ENCODE results near the gene CTXND1.

The CTXND1 gene

DNA sequence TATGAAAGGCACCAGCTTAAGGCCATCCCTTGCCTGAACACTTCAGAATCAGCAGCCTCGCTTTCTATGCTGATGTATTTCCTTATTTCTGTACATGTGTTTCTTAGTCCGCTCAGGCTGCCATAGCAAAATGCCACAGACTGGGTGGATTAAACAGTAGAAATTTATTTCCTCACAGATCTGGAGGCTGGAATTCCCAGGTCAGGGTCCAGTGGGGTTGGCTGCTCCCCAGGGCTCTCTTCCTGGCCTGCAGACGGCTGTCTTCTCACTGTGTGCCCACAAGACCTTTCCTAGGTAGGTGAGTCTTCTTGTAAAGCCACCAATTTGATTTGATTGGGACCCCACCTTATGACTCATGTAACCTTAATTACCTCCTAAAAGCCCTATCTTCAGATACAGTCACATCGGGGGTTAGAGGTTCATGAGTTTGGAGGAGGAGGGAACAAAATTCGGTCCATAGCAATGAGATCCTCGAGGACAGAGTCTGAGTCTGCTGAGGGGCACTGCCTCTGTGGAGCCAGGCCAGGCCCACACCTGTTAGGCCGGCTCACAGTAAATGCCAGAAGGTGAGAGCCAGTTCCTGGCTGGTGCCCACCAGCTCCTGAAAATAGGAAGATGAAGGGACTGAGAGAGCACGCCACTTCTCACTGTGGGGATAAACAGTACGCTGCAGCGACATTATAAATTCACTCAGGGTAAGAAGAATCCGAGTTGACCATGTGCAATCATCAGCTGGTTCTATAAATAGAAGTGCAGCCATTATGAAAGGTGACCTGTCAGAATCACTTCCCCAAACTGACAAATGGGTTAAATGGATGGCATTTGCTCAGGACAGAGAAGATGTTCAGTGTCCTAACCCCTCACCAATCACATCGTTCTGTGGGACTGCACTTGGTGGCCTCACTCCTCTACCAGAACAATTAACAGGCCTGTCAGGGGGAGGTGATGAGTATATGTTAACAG lies 41.1 kb downstream of the CTXND1 start:
- no peak for DNase-seq (ENCODE audit: extremely low read depth in 1 of 2, low read depth in 1 of 2)

- DNase-seq (ENCODE audit: extremely low read depth in 1 of 2, low read depth in 1 of 2) = no peak
Observed at GRCh38 chr15:80208758-80209734, 43.0 kb downstream of the CTXND1 start.

DNA sequence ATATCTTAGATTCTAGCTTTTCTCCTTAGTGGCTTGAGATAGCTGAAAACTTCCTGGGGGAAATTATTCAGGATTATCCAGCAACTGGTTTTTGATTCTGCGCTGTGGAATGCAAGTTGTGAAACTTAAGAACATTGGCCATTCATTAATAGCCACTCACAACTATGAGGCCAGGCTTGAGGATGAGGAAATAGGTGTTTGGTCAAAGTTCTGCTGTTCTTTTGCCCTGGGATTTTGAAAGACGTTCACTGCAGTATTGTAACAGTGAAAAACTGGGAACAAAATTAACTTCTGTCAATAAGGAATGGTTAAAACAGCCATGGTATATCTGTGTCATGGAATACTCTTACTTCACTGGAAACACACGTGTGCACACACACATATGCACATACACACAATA lies 44.1 kb downstream of the CTXND1 start:
- DNase-seq (ENCODE audit: extremely low read depth in 1 of 2, low read depth in 1 of 2) = no peak

DNA sequence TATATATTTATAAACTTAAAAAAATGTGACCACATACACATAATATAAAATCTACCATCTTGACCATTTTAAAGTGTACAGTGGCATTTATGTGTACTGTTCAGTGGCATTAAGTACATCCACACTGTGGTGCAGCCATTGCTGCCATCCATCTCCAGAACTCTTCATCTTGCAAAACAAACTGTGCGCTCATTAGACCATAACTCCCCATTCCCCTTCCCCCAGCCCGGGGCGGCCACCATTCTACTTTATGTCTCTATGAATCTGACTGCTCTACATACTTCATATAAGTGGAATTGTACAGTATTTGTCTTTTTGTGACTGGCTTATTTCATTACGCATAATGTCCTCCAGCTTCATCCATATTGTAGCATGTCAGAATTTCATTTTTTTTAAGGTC lies 47.8 kb downstream of the CTXND1 start:
- DNase-seq (ENCODE audit: extremely low read depth in 1 of 2, low read depth in 1 of 2) = no peak

DNA sequence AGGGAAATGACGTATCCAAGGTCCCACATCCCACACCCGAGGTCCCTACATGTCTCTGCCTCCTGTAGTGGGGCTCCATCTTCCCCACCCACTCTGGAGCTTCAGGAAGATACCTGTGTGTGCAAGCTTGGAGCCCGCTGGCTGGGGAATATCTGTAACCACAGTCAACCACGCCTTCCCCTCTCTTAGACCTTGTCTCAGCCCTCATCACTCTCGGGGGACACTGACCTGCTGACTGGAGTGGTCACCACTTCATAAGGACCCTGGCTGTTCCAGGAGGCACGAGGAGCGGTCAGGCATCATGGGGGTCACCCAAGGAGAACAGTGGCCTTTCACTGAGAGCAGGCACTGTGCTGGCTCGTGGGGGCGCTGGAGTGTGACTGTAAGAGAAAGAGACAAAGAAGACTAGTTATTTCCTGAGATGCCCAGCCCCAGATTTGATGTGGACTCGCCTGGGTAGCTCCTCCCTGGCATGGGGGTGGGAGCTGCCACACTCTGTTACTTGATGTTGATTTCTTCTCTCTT lies 48.6 kb downstream of the CTXND1 start:
- DNase-seq (ENCODE audit: extremely low read depth in 1 of 2, low read depth in 1 of 2) = no peak

DNA sequence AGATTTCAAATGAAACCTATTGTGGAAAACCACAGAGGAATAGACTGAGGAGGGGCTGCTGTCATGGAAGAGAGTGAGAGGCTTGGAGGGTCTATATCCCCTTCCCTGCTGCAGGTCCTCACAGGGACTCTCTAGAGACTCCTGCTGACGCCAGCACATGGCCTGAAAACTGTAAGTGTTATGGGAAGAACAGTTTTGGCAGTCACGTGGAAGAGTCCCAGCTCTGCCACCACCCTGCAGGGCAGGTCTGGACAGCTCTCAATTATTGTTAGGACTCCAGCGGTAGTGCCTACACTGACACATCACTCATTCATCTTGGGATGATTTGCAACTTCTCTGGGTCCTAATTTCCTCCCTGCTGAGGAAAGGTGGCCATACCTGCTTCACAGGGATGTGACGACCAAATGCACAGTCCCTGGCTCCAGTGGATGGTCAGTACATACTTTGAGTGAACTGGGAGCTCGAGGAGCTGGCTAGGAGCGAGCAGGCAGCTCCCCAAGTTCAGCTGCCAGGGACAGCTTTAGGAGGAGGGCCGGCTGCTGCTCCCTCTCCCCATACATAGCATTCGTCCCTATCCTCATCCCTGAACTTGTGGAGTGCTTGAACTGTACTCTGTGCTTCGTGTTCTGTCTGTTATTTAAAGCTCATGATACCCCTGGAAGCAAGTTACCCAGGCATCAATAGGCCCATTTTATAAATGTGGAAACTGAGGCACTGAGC lies 49.2 kb downstream of the CTXND1 start:
- DNase-seq (ENCODE audit: extremely low read depth in 1 of 2, low read depth in 1 of 2) = no peak

- no peak for DNase-seq (ENCODE audit: extremely low read depth in 1 of 2, low read depth in 1 of 2)
Observed at GRCh38 chr15:80202016-80202315, 50.0 kb downstream of the CTXND1 start.

DNA sequence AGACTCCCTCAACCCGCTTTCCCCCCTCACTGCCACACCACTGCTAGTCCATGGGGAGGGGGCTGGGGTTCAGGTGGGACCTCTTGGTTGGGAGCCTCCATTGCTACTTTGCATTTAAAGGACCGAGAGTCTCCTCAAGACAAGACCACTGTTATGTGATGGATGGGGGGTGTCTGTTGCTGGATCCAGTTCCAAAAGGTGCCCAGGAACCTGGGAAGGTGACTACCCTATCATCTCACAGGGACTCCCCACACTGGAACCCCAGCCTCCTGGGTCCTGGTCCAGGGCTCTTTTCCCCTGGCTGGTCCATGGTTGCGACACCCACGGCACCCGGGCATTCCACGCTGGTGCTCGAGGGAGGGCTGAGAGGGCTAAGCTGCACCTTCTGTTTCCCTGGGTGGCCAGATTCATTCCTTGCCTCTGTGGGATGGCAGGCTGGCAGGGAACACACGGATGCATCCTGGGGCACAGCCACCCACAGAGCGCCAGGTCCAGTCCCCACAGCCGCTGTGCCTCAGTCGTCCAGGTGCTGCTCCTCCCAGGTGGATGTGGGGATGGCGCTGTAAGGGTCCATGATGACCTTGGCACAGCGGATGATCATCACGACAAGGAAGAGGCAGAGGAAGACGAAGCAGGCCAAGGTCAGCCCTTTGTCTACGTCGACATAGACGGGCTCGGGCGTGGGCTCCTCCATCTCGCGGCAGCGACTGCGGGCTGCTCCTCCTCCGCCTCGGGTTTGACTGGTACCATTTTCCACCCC lies 50.6 kb downstream of the CTXND1 start:
- DNase-seq (ENCODE audit: extremely low read depth in 1 of 2, low read depth in 1 of 2) = no peak

GRCh38 chr15:80199869-80200268 lies 52.1 kb downstream of the CTXND1 start:
- no peak for DNase-seq (ENCODE audit: extremely low read depth in 1 of 2, low read depth in 1 of 2)

- DNase-seq (ENCODE audit: extremely low read depth in 1 of 2, low read depth in 1 of 2) = no peak
Observed at GRCh38 chr15:80199366-80199765, 52.6 kb downstream of the CTXND1 start.

GRCh38 chr15:80194914-80195313 lies 57.1 kb downstream of the CTXND1 start:
- DNase-seq (ENCODE audit: extremely low read depth in 1 of 2, low read depth in 1 of 2) = no peak

- no peak for DNase-seq (ENCODE audit: extremely low read depth in 1 of 2, low read depth in 1 of 2)
Observed at GRCh38 chr15:80194186-80194585, 57.8 kb downstream of the CTXND1 start.

- no peak for DNase-seq (ENCODE audit: extremely low read depth in 1 of 2, low read depth in 1 of 2)
Observed at GRCh38 chr15:80191897-80192595, 60.0 kb downstream of the CTXND1 start.

DNA sequence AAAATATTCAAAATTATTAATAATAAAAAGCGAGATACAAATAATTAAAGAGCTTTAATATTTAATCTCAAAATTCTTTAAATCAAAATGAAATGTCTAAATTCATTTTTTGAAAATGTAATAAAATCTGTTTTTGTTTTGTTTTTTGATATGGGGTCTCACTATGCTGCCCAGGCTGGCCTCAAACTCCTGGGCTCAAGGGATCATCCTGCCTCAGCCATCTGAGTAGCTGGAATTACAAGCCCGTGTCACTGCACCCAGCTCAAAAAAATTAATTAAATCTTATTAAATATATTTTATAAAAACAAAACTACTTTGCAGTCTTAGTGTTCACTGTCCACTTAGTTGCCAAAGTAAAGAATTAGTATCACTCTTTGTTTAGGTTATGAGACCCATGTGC lies 60.8 kb downstream of the CTXND1 start:
- no peak for DNase-seq (ENCODE audit: extremely low read depth in 1 of 2, low read depth in 1 of 2)

- no peak for DNase-seq (ENCODE audit: extremely low read depth in 1 of 2, low read depth in 1 of 2)
Observed at GRCh38 chr15:80188251-80188650, 63.8 kb downstream of the CTXND1 start.

GRCh38 chr15:80186597-80186996 lies 65.4 kb downstream of the CTXND1 start:
- DNase-seq (ENCODE audit: extremely low read depth in 1 of 2, low read depth in 1 of 2) = no peak

DNA sequence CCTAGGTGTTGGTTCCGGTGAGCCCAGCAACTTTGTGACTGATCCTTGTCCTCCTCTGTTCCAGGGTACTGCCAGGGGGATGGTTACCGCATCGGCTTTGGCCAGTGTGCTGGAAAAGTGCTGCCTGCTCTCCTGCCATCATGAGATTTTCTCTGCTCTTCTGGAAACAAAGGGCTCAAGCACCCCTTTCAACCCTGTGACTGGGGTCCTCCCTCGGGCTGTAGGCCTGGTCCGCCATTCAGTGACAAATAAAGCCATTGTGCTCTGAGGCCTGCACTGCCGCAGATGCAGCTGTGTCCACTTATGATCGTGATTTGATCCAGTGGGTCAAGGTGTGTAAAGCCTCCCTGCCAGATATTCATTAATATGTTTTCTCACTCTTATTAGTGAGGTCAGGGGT lies 65.9 kb downstream of the CTXND1 start:
- no peak for DNase-seq (ENCODE audit: extremely low read depth in 1 of 2, low read depth in 1 of 2)

DNA sequence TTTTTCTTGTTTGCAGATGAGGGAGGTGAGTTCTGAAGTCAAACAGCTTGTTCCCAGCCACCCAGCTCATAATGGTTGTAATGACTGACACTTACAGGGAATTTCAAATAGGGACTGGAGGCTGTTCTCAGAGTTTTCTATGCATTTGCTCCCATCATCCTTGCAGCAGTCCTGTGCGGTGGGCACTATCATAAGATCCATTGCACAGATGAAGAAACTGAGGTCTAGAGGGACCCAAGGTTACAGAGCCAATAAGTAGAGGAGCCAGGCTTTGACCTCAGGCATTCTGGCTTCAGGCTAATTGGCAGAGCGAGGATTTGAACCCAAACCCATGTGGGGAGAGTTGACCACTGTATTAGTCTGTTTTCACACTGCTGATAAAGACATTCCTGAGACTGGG lies 66.9 kb downstream of the CTXND1 start:
- DNase-seq (ENCODE audit: extremely low read depth in 1 of 2, low read depth in 1 of 2) = no peak

- DNase-seq (ENCODE audit: extremely low read depth in 1 of 2, low read depth in 1 of 2) = no peak
Observed at GRCh38 chr15:80184554-80184953, 67.5 kb downstream of the CTXND1 start.

DNA sequence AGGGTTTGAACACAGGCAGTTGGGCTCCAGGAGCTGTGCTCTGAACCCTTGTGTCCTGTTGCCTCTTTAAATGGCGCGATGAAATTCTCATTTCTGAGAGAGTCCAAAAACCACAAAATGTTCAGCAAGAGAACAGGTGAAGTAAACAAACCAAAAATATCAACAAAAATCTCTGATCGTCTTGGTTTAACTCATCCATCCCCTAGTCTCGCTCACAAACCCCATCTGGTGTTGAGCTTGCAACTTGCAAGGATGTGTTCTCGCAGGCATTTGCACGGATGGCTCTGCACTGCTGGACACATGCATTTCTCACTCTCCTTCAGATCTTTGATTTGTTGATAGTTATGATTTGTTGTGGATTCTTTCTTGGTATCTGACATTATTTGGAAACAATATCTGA lies 68.1 kb downstream of the CTXND1 start:
- DNase-seq (ENCODE audit: extremely low read depth in 1 of 2, low read depth in 1 of 2) = no peak

Measured in activated CD8-positive, alpha-beta memory T cell treated with anti-CD3 and anti-CD28 coated beads for 1 hour (primary cell).